ENCODE results near the gene GYS1. TPM values are rescaled to one million over a fixed set of nuclear protein-coding genes. Genes with fewer than 3 reads are reported as not detected.

GYS1 gene
- total RNA-seq, 1 donor from 2014 or later: 14.8 TPM

DNA sequence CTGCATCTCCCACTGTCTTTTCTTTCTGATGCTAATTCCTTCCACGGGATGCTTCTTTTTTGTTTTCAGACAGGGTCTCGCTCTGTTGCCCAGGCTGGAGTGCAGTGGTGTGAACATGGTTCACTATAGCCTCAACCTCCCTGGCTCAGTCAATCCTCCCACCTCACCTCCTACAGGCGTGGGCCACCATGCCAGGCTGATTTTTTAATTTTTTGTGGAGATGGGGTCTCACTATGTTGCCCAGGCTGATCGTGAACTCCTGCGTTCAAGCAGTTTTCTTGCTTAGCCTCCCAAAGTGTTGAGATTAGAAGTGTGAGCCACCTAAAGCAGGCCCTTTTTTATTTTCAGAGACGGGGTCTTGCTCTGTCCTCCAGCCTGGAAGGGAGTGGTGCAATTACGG is 4.8 kb downstream of the GYS1 start:
- no peak for DNase-seq

DNA sequence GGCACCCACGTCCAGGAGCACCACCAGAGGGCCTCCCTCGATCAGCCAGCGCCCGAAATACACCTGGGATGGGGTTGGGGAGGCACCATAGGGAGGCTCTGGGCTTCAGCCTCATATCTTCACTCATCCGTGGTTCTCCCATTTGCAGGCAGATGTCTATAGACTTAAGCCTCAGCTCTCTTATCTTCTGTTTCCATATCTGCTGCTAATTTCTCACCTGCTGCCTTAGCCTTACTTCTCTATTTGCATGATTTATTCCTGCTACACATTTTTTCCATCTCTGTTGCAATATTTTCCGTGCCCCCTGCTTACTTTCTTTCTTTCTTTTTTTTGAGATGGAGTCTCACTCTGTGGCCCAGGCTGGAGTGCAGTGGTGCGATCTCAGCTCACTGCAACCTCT is 5.8 kb downstream of the GYS1 start:
- no peak for DNase-seq

DNA sequence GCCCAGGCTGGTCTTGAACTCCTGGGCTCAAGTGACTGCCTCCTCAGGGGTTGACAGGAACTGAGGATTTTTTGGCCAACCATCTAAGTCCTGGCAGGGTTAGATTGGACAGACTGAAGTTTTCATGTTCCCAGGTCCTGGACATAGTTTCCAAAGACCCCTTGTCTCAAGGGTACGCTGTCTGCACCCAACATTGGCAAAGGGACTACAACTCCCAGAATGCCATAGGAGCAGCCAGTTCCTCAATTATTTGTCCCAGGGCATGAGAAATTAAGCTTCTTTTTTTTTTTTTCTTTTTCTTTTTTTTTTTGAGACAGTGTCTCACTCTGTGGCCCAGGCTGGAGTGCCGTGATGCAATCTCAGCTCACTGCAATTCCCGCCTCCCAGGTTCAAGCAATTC is 6.9 kb downstream of the GYS1 start:
- no peak for DNase-seq

DNA sequence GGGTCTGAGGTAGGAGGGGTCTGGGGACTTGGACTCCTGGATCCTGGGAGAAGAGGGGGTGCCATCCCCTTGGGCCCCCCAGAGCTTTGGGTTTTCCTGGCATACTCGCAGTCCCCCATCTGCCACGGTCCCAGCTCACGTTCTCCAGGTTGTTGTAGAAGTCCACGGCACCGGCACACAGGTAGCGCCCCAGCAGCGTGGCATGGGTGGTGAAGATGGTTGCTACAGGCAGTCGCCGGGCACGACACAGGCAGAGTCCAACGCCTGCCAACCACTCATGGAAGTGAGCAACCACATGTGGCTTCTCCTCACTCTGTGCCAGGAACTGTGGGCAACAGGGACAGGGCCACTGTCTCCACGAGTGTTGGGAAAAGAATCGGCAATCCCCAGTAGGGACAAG is 7.4 kb downstream of the GYS1 start:
- DNase-seq: no peak

DNA sequence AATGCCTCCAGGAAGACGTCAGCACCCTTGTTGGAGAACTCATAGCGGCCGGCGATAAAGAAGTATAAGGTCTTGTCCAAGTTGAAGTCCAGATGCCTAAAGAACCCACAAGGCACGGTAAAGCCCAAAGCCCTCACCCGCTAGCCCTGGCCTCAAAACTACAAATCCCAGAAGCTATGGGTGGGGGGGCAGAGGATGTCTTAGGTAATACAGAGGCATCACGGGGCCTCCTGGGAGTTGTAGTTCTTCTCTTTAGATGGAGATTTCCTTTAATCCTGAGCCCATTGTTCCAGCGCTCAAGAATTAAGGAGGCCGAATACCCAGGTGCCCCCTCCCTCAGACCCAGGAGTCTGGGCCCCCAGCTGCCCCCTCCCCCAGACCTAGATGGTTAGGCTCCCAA is 10.8 kb downstream of the GYS1 start:
- DNase-seq: no peak

DNA sequence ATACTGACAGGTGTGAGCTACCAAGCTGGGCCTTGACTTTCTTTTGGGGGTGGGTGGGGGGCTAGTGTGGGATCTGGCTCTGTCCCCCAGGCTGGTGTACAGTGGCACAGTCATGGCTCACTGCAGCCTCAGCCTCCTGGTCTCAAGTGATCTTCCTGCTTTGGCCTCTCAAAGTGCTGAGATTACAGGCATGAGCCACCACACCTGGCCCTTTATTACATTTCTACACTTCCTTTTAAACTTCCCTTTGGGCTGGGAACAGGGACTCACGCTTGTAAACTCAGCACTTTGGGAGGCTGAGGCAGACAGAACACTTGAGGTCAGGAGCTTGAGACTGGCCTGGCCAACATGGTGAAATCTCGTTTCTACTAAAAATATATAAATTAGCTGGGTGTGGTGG is 16.0 kb downstream of the GYS1 start:
- no peak for DNase-seq

DNA sequence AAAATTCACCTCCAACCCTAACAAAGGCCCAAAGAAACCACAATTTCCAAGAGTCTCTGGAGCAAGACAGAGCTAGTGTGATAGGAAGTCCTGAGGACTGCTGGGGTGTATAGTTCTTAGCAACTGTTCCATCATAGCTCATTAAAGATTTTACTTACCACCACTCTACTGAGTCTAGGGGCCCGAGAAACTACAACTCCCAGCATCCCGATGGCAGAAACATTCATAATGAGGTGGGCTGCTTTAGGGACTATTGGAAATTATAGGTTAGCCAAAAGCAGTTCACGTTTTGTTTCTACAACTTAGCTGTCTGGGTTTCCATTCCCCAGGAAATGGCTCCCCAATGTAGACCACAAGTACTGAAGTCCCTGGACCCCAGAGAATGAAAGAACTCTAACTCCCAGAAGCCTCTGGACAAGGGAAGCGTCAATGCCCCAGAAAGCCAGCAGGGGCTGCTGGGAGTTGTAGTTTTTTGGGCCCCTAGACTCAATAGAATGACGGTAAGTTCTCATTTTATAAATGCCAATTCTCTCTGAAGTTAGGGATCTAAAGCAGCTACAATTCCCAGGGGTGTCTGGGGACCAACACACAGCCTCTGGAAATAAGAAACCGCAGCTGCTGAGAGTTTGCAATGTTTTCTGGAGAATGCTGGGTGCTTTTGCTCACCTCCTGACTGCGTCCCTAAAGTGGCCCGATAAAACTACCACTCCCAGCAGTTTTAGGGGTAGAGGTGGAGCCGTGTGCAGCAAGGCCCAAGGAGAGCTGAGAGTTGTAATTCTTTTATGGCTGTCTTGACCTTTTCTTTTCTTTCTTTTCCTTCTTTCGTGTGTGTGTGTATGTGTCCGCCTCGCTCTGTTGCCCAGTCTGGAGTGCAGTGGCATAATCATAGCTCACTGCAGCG is 16.9 kb downstream of the GYS1 start:
- peak; percentile 48 for DNase-seq

DNA sequence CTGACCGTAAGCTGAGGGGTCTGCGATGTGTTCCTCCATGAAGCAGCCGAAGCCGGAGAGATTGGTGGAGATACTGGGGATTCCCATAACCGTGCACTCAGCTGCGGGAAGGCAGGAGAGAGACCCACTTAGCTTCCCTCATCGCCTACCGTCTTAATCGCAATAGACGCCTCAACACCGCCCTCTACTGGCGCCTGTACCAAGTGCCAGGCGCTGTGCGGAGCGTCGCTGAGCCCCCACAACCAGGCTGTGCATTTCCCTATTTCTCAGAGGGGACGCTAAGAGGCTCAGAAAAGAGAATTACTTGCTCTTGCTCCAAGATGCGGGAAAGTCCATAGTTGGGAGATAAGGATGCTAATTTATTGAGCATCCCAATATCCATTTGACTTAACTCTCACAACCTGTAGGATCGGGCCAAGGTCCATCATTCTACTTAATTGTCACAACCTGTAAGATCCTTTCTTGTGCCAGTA is 22.1 kb downstream of the GYS1 start:
- peak; percentile 91 for DNase-seq

DNA sequence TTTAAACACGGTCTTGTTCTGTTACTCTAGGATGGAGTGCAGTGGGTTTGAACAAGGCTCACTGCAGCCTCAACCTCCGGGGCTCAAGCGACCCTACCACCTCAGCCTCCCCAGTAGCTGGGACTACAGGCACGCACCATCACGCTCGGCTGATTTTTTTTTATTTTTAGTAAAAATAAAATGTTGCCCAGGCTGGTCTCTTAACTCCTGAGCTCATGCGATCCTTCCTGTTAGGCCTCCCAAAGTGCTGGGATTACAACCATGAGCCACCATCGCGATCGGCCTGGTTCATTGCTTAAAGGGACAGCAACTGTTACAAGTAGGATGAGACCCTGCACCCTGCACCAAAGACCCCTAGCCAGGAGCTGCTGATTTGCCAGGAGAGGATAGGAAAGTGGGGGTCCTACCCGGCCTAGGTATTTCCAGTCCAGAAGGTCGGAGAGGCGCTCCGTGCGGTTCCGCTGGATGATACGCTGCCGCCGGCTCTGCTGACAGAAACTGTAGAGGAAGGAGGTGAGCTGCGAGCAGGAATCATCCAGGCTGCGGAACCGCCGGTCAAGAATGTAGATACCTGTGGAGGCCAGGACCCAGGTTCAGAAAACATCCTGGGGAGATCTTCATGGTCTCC is 22.9 kb downstream of the GYS1 start:
- no peak for DNase-seq

DNA sequence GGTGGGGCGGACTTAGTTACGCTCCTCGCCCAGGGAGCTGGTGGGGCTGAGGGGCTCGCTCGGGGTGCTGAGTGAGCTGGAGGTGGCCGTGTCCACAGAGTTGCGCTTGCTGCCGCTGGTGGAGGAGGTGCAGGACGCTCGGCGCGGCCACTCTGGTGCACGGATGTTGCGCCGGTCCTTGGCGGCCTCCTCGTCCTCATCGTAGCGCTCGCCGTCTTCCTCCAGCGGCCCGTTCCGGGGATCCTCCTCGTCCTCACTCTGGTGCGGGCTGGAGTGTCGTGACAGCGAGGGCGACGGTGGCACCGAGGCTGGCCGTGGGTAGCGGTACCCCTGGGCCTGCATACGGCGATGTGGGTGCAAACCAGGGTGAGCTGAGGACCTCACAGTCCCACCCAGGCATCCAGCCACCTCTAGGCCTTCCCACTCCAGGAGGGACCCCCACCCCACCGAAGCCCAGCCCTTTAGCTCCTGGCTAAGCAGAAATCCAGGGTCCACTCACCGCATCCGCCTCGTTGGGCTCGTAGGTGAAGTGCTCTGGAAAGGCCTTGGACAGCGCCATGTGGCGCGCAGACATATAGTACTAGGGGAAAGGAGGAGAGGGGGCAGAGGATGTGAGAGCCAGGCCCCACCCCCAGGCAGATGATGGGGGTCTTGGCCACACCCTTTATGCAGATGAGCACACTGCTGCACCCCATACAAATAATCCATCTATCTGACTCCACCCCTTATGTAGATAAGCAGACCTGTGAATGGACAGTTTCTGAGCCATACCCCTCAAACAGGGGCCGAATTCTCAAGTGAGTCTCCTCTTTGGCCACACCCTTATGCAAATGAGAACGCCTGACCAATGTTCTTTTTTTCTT is 23.6 kb downstream of the GYS1 start:
- DNase-seq: peak; percentile 36

DNA sequence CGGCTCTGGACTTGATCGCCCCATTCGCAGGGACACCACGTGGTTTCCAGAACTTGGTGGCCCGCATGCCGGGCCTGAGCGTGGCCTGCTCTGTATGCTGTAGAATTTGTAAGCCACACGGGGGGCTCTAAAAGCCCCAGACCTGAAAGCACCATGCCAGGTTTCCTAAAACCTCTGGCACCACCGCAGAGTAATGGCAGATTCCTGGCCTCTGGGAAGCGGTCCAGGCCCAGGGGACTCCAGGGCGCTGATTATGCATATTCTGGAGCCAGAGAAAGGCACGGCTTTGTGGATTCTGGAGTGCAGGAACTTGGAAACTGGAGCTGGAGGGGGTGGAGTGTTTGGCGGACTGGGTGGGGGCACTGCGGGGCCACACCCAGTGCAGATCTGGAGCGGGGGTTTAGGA is 24.3 kb downstream of the GYS1 start:
- DNase-seq: no peak

DNA sequence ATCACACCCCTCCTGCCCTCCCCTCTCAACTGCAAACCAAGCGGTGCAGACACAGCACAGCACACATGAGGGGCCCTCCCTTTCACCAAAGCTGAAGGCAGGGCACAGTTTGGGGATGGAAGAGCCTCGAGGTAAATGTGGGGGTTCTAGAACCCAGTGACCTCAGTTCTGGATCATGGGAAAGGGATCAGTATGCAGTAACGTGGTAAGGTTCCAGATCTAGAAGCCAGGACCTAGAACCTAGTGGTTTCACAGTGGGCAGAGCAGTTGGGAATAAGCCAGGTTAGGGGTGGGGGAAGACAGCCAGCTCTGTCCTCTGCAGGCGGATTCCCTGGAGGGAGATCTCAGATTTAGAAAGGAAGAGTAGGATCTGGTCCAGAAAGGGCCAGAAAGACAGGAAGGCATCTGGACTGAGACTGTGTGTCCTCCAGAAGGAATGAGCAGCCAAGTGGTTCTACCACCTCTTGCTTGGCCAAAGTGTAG is 24.9 kb downstream of the GYS1 start:
- no peak for DNase-seq

DNA sequence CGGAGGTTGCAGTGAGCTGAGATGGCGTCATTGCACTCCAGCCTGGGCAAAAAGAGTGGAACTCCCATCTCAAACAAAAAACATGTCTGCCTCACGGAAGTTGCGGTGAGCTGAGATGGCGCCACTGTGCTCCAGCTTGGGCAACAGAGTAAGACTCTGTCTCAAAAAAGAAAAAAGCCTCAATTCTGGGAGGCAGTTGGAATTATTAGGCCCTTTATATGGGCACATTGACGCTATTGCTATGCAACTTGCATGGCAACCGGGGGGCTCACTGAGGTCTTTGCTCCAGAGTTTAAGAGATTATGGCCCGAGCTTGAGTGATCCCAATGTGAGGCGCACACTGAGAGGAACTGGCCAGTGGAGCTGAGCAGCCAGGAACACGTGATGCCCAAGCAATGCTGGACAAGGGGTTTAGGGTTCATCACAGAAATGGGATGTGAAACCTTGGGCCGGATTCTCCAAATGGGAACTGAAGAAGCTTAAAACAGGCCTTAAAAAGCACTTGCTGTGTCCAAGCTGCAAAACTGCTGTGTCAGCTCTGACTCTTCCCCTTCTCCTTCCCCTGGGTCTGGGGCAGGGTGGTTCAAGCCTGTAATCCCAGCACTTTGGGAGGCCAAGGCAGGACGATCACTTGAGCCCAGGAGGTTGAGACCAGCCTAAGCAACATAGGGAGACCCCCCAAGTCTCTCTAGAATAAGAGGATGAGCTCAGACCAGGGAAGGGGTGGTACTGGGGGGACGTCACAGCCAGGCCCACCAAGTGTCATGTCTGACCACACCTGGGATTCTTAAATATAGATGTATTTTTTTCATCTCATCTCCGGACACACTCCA is 25.5 kb downstream of the GYS1 start:
- no peak for DNase-seq

DNA sequence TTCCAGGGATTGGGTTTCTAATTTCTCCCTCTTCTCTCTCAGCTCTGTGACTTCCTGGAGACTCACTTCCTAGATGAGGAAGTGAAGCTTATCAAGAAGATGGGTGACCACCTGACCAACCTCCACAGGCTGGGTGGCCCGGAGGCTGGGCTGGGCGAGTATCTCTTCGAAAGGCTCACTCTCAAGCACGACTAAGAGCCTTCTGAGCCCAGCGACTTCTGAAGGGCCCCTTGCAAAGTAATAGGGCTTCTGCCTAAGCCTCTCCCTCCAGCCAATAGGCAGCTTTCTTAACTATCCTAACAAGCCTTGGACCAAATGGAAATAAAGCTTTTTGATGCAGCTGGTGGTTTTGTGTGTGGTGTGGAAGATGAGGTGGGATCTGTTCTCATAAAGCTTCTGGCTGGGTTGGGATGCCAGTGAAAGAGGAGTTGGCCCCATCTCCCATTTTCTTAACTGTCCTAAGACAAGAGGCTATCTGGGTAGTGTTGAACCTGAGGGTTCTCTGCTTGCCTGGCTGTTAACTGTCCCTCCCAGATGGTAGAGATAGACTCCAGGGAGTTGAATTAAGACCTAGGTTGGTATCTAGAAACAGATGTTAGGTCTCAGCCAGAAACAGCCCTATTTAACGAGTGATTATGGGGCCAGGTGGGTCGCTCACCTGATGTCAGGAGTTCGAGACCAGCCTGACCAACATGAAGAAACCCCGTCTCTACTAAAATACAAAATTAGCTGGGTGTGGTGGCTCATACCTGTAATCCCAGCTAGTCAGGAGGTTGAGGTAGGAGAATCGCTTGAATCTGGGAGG is 26.4 kb downstream of the GYS1 start:
- DNase-seq: no peak

DNA sequence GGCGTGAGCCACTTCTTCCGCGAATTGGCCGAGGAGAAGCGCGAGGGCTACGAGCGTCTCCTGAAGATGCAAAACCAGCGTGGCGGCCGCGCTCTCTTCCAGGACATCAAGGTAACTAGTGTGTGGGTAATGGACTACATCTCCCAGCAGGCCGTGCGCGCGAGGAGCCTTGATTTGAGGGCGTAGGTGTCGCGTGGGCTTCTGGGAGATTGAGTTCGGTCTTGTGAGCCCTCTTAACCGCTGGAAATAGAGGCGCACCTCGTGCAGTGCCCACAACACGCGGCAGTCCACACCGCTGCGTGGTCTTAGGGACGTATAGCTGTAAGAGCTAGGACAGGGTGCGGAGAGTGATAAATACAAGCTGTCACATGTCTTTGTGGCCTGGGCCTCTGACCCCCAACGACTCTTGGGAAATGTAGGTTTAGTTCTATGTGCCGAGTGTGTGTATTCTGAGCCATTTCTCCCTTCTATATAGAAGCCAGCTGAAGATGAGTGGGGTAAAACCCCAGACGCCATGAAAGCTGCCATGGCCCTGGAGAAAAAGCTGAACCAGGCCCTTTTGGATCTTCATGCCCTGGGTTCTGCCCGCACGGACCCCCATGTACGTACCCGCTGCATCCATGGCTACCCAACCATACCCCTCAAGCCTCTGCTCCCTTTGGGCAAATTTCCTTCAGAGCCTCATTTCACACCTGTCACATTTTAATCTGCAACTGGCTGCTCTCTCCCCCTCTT is 27.1 kb downstream of the GYS1 start:
- peak; percentile 90 for DNase-seq

DNA sequence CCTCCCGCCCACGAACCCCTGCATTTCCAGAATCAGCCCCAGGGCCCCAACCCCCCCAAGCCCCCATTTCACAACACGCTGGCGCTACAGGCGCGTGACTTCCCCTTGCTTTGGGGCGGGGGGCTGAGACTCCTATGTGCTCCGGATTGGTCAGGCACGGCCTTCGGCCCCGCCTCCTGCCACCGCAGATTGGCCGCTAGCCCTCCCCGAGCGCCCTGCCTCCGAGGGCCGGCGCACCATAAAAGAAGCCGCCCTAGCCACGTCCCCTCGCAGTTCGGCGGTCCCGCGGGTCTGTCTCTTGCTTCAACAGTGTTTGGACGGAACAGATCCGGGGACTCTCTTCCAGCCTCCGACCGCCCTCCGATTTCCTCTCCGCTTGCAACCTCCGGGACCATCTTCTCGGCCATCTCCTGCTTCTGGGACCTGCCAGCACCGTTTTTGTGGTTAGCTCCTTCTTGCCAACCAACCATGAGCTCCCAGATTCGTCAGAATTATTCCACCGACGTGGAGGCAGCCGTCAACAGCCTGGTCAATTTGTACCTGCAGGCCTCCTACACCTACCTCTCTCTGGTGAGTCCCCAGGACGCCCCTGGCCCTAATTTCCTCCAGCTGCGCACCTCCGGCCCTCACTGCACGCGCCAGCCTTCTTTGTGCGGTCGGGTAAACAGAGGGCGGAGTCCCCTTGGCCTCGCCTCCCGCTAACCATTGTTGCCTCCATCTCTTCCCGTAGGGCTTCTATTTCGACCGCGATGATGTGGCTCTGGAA is 27.9 kb downstream of the GYS1 start, which contains the start of gene FTL:
TSS of gene FTL (plus strand) at position 270 of the 766 bp plus-strand sequence. CDS start at position 469, 199 bp downstream.
- DNase-seq: peak; percentile 97

DNA sequence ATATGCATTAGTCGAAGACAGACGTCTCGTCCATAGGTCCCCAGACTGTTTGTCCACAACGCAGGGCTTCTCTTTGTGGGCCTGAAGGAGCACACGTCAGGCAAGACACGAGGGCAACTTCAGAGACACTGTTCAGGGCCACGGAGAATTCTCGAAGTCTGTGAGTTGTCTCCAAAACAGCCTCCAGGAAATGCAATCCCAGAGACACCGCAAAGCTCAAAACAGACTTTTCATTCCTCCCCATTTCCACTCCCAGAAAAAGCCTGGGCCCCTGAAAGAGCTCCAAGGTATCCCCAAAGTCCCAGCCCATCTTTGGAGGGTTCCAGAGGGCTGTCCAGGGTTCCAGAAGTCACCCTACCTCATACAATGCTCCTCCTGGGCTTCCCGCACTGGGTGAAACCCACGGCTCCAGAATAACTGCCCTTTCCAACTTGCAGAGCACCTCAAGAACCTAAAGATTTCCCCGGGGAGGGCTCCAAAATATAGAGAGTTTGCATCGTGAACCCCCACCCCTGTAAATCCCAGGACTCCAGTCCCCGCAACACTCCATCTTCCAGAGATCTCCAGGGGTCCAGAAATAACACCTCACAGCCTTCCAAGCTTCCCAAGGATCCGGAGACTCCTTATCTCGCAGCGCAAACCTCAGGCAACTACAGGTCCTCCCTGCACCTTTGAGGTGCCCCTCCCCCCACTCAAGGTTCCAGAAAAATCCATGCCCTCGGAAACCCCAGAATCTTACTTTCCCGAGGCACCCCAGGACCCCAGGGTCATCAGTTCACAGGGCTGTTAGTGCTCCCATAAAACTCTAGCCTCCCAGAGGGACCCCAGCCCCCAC is 28.7 kb downstream of the GYS1 start:
- no peak for DNase-seq

Measured in dermis blood vessel endothelial cell (primary cell).